H7 (cell line): Measurements from ENCODE around the gene RUSF1. TPM values are rescaled to one million over a fixed set of nuclear protein-coding genes. Genes with fewer than 3 reads are reported as not detected.
"Not testable (repeated sequence)": the region's sequence is repeated elsewhere in the genome, so short reads cannot be mapped to it uniquely, and the experiment has no call there.

Experiments
- DNase-seq: peaks from one replicate; pipeline ENCODE4 v3.0.0; 2012
- H3K27me3 ChIP-seq: 2 replicates; pipeline ENCODE4 v1.6.0; 2011; ENCODE audit warnings: mild to moderate bottlenecking, low read length; ENCODE audit not compliant: control insufficient read depth, insufficient read depth
- H3K36me3 ChIP-seq: replicated peaks from 2 replicates; pipeline ENCODE4 v1.5.1; 2011; ENCODE audit warnings: low read length; ENCODE audit not compliant: control insufficient read depth, insufficient read depth
- H3K4me3 ChIP-seq: 2 replicates; pipeline ENCODE4 v1.5.1; 2011; ENCODE audit warnings: low read depth, mild to moderate bottlenecking, control low read depth, low read length, moderate library complexity; ENCODE audit not compliant: insufficient read depth
- total RNA-seq: library from RNA; depleted of rRNA; stranded (reverse); fragments of >200 nt; shearing (Covaris generic); gene quantifications from 2 replicates; pipeline ENCODE4 v1.2.3, GENCODE V29; 2014

Gene RUSF1
- total RNA-seq, 1 experiment from 2014 or later: 44.7 TPM

- Histone ChIP-seq H3K36me3 (no peaks in the 10 kb centered on the region; the same call in 1 of the 2 replicates), H3K4me3 (no peak overlapping the region), H3K27me3 (no peaks in the 10 kb centered on the region)
- DNase-seq: no peak
Observed at GRCh38 chr16:31461201-31461920, 46.8 kb downstream of the RUSF1 start.

DNA sequence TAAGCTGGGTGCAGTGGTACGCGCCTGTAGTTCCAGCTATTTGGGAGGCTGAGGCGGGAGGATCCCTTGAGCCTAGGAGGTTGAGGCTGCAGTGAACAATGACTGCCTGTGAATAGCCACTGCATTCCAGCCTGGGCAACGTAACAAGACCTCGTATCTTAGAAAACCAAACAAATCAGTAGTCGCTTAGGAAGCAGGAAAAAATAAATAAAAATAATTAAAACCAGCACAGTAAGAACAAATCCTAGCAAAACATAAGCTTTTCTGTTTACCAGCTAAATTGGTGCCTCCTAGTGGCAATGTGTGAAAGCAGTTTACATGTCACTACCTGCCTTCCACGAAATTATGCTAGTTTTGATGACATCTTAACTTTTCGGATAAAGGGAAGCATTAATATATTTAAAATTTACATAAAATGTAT, 47.6 kb downstream of the RUSF1 start:
- no peak overlapping the region for H3K4me3 ChIP-seq
- no peaks in the 10 kb centered on the region for H3K27me3 ChIP-seq
- DNase-seq: no peak
- H3K36me3 ChIP-seq: no peaks in the 10 kb centered on the region; the same call in 1 of the 2 replicates

DNA sequence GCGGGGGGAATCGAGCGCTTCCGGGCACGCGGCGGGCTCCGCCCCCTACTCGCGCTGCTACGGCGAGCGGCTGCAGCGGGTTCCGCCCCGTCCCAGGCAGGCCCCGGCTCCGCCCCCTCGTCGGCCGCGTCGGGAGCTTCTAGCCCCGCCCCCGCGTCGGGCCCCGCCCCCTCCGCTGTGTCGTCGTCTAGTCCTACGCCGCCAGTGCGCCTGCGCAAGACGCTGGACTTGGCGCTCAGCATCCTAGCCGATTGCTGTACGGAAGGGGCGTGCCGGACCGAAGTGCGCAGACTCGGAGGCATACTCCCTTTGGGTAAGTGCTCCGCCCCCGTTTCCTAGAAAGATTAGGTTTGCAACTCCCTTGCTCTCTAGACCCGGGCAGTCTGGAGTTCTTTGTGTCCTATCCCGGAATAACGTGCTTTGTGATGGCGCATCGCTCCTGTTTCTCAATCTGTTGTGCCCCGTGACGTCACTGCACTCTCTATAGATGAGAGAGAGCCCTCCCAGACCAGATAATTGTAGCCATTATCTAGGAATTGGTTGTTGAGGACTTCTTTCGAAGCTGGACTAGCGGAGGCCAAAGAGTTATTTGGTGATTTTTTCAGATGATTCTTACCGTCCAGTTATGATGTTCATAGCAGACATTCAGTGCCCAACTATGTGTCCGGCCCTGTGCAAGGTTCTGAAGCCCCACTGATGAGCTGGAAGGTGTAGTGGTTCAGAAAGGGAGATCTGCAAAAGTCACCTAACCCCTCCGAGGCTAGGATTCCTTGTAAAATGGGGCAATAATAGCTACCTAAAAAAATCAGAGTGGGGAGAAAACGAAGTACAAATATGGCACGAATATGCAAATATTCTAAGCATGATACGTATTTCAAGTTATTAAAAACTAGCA, 48.3 kb downstream of the RUSF1 start:
- Histone ChIP-seq H3K36me3 (no peaks in the 10 kb centered on the region; the same call in 1 of the 2 replicates), H3K27me3 (no peaks in the 10 kb centered on the region), H3K4me3 (peak overlapping the region; percentile 83)
- peak; percentile 99 for DNase-seq

DNA sequence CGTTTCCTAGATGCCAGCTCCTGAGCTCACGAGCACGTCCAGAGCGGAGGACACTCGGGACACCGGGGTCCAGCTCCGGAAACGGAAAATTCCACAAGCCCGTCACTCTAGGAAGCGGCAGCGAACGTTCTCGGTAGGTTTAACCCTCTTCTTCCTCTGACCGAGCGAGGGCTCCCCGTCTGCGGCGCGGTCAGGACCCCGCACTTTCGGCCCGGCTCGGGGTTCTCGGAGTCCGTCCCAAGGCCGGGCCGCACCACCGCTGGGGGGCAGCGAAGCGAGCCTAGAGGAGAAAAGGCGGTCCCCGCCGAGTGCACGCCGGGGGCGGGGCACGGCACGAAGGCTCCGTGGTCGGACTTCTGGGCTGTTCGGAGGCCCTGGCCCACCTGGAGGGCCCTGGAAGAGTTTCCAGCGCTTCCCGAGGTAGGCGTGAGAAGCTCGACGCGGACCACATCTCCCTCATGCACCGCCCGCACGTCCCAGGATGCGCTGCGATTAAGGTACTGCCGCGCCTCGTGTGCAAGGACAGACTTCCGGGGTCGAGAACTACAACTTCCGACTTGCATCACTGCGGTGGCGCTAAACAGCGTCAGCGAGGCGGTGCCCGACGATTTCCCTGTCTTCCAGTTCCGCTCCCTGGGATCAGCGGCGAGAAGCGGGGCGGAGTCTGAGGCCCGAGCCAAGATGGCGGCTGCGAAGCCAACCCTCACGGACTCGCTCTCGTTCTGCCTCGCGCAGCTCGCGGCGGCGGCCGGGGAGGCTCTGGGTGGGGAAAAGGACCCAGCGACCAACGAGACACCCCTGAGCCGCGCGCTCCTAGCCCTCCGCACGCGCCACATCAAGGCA, 49.1 kb downstream of the RUSF1 start, which contains the start of gene ARMC5:
Gene ARMC5 (plus strand): TSS at position 658 of the 843 bp plus-strand sequence. CDS start 24 bp downstream, at position 682.
- peak within 1 kb of the TSS; percentile 83 for H3K4me3 ChIP-seq
- DNase-seq: peak; percentile 93
- H3K27me3 ChIP-seq: no peaks in the 10 kb centered on the region
- no peaks in the 10 kb centered on the region for H3K36me3 ChIP-seq

DNA sequence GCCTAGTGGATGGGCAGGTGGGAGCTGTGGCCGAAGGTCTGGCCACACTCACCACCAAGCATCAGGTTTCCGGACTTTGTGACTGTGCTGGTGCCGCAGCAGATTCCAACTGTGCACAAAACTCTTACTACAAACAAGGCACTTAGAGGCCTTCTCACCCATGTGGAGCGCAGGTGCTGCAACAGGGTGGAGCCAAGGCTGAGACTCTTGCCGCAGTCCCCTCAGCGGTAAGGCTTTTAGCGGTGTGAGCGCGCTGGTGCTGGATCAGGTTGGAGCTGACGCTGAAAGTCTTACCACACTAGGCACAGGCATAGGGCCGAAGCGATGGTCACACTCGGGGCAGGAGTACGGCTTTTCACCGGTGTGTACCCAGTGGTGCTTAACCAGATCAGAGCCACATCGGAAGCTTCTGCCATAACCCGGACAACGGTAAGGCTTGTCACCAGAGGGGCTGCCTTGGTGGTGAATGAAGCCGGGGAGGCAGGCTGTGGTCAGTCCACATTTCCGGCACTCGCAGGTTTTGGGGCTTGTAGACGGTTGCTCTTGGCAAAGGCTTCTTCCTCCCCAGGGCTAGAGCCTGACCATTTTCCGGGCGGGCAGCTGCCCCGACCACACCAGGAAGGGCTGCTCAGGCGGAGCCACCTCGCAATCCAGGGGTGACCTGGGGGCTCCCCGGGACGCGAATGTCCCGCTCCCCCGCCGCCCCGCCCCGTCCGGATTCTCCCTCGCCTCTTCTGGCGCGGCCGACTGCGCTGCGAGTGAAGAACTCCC, 49.9 kb downstream of the RUSF1 start:
- no peaks in the 10 kb centered on the region for H3K27me3 ChIP-seq
- H3K36me3 ChIP-seq: no peaks in the 10 kb centered on the region
- peak; percentile 71 for DNase-seq
- peak overlapping the region; percentile 83 for H3K4me3 ChIP-seq

GRCh38 chr16:31456988-31457360, 51.2 kb downstream of the RUSF1 start:
- no peak for DNase-seq
- Histone ChIP-seq H3K36me3 (no peaks in the 10 kb centered on the region), H3K4me3 (no peak overlapping the region)

DNA sequence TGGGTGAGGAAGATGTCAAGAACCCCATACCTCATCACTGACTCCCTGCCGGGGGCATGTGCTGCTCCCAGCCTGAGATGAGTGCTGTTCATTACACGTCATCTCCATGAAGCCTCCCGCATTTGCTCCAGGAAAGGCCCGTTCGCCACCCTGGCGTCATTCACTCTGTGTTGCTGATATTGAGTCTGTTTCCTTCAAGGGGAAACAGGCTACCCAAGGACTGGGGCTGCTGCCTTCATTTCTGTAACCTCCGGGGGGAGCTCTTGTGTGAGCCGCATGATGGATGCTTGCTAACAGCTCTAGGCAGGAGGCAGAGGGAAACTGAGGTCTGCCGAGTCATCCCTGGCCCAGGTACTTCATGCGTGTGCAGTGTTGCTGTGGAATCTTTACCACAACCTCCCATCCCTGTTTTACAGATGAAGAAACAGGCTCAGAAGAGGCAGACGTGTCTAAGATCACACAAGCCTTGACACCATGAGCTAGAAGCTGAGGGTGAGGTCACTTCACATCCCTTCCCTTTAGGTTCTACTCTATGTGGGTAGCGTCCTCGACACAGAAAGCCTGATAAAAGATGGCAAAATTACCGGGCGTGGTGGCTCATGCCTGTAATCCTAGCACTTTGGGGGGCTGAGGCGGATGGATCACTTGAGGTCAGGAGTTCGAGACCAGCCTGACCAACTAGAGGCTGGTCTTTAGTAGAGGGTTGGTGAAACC, 52.4 kb downstream of the RUSF1 start:
- H3K4me3 ChIP-seq: no peak overlapping the region
- H3K27me3 ChIP-seq: no peaks in the 10 kb centered on the region
- DNase-seq: no peak
- no peaks in the 10 kb centered on the region for H3K36me3 ChIP-seq

More at GRCh38 chr16:31456988-31457360, 51.2 kb downstream of the RUSF1 start:
- no peaks in the 10 kb centered on the region for H3K27me3 ChIP-seq

DNA sequence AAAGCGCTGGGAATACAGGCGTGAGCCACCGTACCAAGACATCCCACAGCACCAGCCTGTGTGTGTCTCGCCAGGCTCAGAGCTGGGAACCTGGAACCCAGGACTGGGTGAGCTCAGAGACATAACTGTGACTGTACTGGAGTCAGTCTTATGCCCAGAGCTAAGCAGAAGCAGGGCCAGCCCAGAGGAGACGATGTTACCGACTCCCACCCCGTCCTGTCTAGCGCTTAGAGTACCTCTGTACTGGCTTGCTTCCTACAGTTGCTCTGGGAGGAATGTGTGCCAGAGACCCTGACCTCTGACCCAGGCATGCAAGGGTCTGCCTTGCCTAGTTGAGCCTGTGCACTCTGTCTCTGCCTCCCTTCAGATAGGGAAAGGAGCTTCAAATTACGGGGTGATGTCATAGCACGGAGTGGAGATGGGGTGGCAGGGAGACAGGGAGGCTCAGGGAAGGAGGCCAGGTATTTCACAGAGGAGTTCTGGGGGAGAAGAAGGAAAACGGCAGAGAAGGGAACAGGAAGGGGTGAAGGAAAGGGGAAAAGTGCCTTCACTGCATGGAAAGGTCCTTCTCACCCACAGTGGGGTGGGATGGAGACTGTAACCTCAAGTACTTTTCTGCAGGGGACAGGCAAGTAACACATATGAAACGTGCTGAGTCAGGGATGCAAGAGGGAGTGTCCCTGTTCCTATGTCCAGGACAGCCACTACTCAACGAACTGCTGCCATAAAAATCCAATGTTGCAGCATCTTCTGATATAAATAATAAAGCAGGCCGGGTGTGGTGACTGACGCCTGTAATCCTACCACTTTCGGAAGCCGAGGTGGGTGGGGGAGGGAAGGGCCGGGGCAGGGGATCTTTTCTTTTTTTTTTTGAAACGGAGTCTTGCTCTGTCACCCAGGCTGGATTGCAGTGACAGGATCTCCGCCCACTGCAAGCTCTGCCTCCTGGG, 54.7 kb downstream of the RUSF1 start:
- no peak for DNase-seq
- no peaks in the 10 kb centered on the region for H3K36me3 ChIP-seq
- H3K4me3 ChIP-seq: no peak overlapping the region
- no peaks in the 10 kb centered on the region for H3K27me3 ChIP-seq

DNA sequence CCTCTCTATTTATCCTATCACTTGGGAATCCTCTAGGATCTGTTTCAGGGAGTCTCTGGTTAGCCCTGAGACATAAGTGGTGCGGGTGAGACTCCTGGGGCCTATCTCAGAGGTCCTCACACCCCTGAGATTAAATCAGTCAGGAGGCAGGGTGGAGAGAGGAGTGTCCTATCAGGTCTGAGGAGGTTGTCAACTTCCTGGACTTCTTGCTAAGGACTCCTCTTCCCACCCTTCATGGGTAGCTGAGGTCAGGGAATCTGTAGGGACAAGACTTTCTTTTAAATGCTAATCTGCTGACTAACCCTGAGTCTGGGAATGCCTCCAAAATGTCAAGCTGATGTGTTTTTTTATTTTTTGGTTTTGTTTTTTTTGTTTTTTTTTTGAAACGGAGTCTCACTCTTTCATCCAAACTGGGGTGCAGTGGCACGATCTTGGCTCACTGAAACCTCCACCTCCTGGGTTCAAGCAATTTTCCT, 55.5 kb downstream of the RUSF1 start:
- Histone ChIP-seq H3K36me3 (no peaks in the 10 kb centered on the region), H3K27me3 (no peaks in the 10 kb centered on the region), H3K4me3 (no peak overlapping the region)
- DNase-seq: no peak

- Histone ChIP-seq H3K4me3 (no peak overlapping the region), H3K36me3 (no peaks in the 10 kb centered on the region), H3K27me3 (no peaks in the 10 kb centered on the region)
- DNase-seq: peak; percentile 68
Observed at GRCh38 chr16:31451681-31452351, 56.4 kb downstream of the RUSF1 start.

GRCh38 chr16:31451201-31451600, 57.0 kb downstream of the RUSF1 start:
- Histone ChIP-seq H3K27me3 (no peaks in the 10 kb centered on the region), H3K36me3 (no peaks in the 10 kb centered on the region), H3K4me3 (no peak overlapping the region)
- no peak for DNase-seq

DNA sequence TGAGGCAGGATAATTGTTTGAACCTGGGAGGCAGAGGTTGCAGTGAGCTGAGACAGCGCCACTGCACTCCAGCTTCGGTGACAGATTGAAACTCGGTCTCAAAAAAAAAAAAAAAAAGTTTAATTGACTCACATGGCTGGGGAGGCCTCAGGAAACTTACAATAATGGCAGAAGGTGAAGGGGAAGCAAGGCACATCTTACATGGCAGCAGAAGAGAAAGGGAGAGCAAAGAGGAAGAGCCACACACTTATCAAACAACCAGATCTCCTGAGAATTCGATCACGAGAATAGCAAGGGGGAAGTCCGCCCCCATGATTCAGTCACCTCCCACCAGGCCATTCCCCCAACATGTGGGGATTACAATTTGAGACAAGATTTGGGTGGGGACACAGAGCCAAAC, 62.3 kb downstream of the RUSF1 start:
- not testable (repeated sequence) for DNase-seq, H3K27me3 ChIP-seq, H3K4me3 ChIP-seq, H3K36me3 ChIP-seq
